Erythroblast (primary cell): ENCODE data around the gene ALG12.

Source experiments
- GATA1 ChIP-seq: IDR thresholded peaks from 2 replicates; pipeline ENCODE4 v1.6.1; 2011; ENCODE audit warnings: low read depth, mild to moderate bottlenecking, control low read depth, low read length, moderate library complexity
- POLR2A ChIP-seq: IDR thresholded peaks from 2 replicates; pipeline ENCODE4 v1.6.1; 2011; ENCODE audit warnings: mild to moderate bottlenecking, low read length

GRCh38 chr22:49934160-49934890 lies 16.1 kb upstream of the ALG12 start:
- TF ChIP-seq POLR2A (no peak), GATA1 (no peak)
